Measurements from ENCODE around the gene TNFRSF8.

Gene TNFRSF8

GRCh38 chr1:12140016-12140415, 76.9 kb downstream of the TNFRSF8 start:
- Histone ChIP-seq H4K20me1 (ENCODE audit: control insufficient read depth, insufficient read depth, low read depth, low read length) (no peaks in the 10 kb centered on the region), H3K4me1 (ENCODE audit: control insufficient read depth, low read length) (peaks cover 23% of the 10 kb centered on the region), H3K9me2 (replicated peaks; ENCODE audit: control insufficient read depth, low read length) (no peaks in the 10 kb centered on the region), H3K36me3 (ENCODE audit: control insufficient read depth, low read length) (no peaks in the 10 kb centered on the region), H3K4me3 (ENCODE audit: low read length) (no peak overlapping the region), H3K4me2 (ENCODE audit: low read length) (no peak overlapping the region), H3F3A (ENCODE audit: control insufficient read depth, insufficient read depth) (no peaks in the 10 kb centered on the region), H3K27ac (ENCODE audit: low read depth, low read length) (no peak overlapping the region), H3K9me3 (ENCODE audit: control insufficient read depth, insufficient read depth, low read length) (no peaks in the 10 kb centered on the region), H3K79me2 (ENCODE audit: control insufficient read depth, low read length) (no peaks in the 10 kb centered on the region), H3K27me3 (ENCODE audit: control insufficient read depth, low read length) (no peaks in the 10 kb centered on the region)
- TF ChIP-seq EZH2phosphoT487 (IDR thresholded peaks at IDR 0.05; ENCODE audit: borderline replicate concordance, low read length) (no peak), CTCF (IDR thresholded peaks at IDR 0.05; ENCODE audit: low read depth, low read length, poor library complexity, severe bottlenecking) (no peak)

GRCh38 chr1:12140515-12141162, 77.5 kb downstream of the TNFRSF8 start:
- H3K27me3 ChIP-seq (ENCODE audit: control insufficient read depth, low read length), result no peaks in the 10 kb centered on the region
- H3K4me3 ChIP-seq (ENCODE audit: low read length), result no peak overlapping the region
- peaks cover 24% of the 10 kb centered on the region for H3K4me1 ChIP-seq (ENCODE audit: control insufficient read depth, low read length)
- H3K4me2 ChIP-seq (ENCODE audit: low read length), result no peak overlapping the region
- no peaks in the 10 kb centered on the region for H3F3A ChIP-seq (ENCODE audit: control insufficient read depth, insufficient read depth)
- H3K9me3 ChIP-seq (ENCODE audit: control insufficient read depth, insufficient read depth, low read length), result no peaks in the 10 kb centered on the region
- H3K79me2 ChIP-seq (ENCODE audit: control insufficient read depth, low read length), result no peaks in the 10 kb centered on the region
- H3K9me2 ChIP-seq (replicated peaks; ENCODE audit: control insufficient read depth, low read length), result no peaks in the 10 kb centered on the region
- TF ChIP-seq EZH2phosphoT487 (IDR thresholded peaks at IDR 0.05; ENCODE audit: borderline replicate concordance, low read length) (no peak), CTCF (IDR thresholded peaks at IDR 0.05; ENCODE audit: low read depth, low read length, poor library complexity, severe bottlenecking) (no peak)
- H4K20me1 ChIP-seq (ENCODE audit: control insufficient read depth, insufficient read depth, low read depth, low read length), result no peaks in the 10 kb centered on the region
- H3K36me3 ChIP-seq (ENCODE audit: control insufficient read depth, low read length), result no peaks in the 10 kb centered on the region
- H3K27ac ChIP-seq (ENCODE audit: low read depth, low read length), result no peak overlapping the region

- Histone ChIP-seq H3K9me3 (ENCODE audit: control insufficient read depth, insufficient read depth, low read length) (no peaks in the 10 kb centered on the region), H3F3A (ENCODE audit: control insufficient read depth, insufficient read depth) (no peaks in the 10 kb centered on the region), H3K4me3 (ENCODE audit: low read length) (no peak overlapping the region), H3K4me1 (ENCODE audit: control insufficient read depth, low read length) (peaks cover 31% of the 10 kb centered on the region), H3K4me2 (ENCODE audit: low read length) (no peak overlapping the region), H4K20me1 (ENCODE audit: control insufficient read depth, insufficient read depth, low read depth, low read length) (no peaks in the 10 kb centered on the region), H3K9me2 (replicated peaks; ENCODE audit: control insufficient read depth, low read length) (no peaks in the 10 kb centered on the region), H3K27ac (ENCODE audit: low read depth, low read length) (no peak overlapping the region), H3K27me3 (ENCODE audit: control insufficient read depth, low read length) (no peaks in the 10 kb centered on the region), H3K79me2 (ENCODE audit: control insufficient read depth, low read length) (no peaks in the 10 kb centered on the region), H3K36me3 (ENCODE audit: control insufficient read depth, low read length) (no peaks in the 10 kb centered on the region)
- TF ChIP-seq CTCF (IDR thresholded peaks at IDR 0.05; ENCODE audit: low read depth, low read length, poor library complexity, severe bottlenecking) (no peak), EZH2phosphoT487 (IDR thresholded peaks at IDR 0.05; ENCODE audit: borderline replicate concordance, low read length) (no peak)
These were observed 78.2 kb downstream of the TNFRSF8 start for GRCh38 chr1:12141163-12141850.
